Panc1 (cell line): ENCODE results near the gene ATP13A4. TPM values are rescaled to one million over a fixed set of nuclear protein-coding genes. Genes with fewer than 3 reads are reported as not detected.
A peak's percentile ranks its signal among the peaks of the same experiment; 100 is the strongest.

Source experiments
- ATAC-seq: fragments of 200-7000 bp; cut with Tn5 transposase; 2 replicates; pipeline ENCODE4 v1.9.1; 2020; ENCODE audit warnings: mild to moderate bottlenecking, moderate library complexity
- Bru-seq: library from RNA; stranded (reverse); fragments of 400-500 nt; gene quantifications from one replicate; lab custom pipeline; 2021; lab: Mats Ljungman, UMichigan
- BruChase-seq, 2 experiments: library from RNA; stranded (reverse); fragments of 400-500 nt; gene quantifications; one replicate each; lab custom pipeline; 2021; lab: Mats Ljungman, UMichigan
- BruUV-seq: library from RNA; stranded (reverse); fragments of 400-500 nt; replicated peaks from 2 replicates; lab custom pipeline; 2021; lab: Mats Ljungman, UMichigan
- CTCF ChIA-PET: fragments of 300-600 bp; sonication (Branson Sonifier 250); formaldehyde crosslinking; loops from one replicate; lab custom pipeline; 2022; ENCODE audit warnings: antibody characterized with exemption; lab: Charles Lee
- POLR2A ChIA-PET: fragments of 300-600 bp; sonication (Branson Sonifier 250); formaldehyde crosslinking; loops from one replicate; lab custom pipeline; 2022; ENCODE audit warnings: antibody characterized with exemption; lab: Charles Lee
- DNase-seq: peaks from one replicate; pipeline ENCODE4 v3.0.0-alpha.2; 2010; ENCODE audit warnings: low read depth, low spot score
- H3K27ac ChIP-seq: 2 replicates; pipeline ENCODE4 v1.5.1; 2011; ENCODE audit warnings: mild to moderate bottlenecking, low read length, inconsistent platforms
- H3K27me3 ChIP-seq: fragments of 200-500 bp; sonication (Bioruptor generic); 2 replicates; pipeline ENCODE4 v1.6.0; 2014; ENCODE audit warnings: low read length, inconsistent platforms; ENCODE audit not compliant: control insufficient read depth, insufficient read depth
- H3K36me3 ChIP-seq: fragments of 200-500 bp; sonication (Bioruptor generic); 2 replicates; pipeline ENCODE4 v1.5.1; 2014; ENCODE audit warnings: inconsistent platforms, mild to moderate bottlenecking, low read length, moderate library complexity; ENCODE audit not compliant: control insufficient read depth, insufficient read depth
- H3K4me1 ChIP-seq: 2 replicates; pipeline ENCODE4 v1.5.1; 2011; ENCODE audit warnings: inconsistent platforms, mild to moderate bottlenecking, low read length, moderate library complexity; ENCODE audit not compliant: control insufficient read depth, insufficient read depth
- H3K4me3 ChIP-seq, 2 experiments: 2 replicates each; pipeline ENCODE4 v1.5.1; 2011 to 2012; ENCODE audit warnings: low read depth in 2 of 2, low read length in 2 of 2, mild to moderate bottlenecking in 2 of 2, inconsistent platforms in 1 of 2, moderate library complexity in 1 of 2
- H3K9me3 ChIP-seq: fragments of 200-500 bp; sonication (Bioruptor generic); 2 replicates; pipeline ENCODE4 v1.5.1; 2014; ENCODE audit warnings: low read depth, mild to moderate bottlenecking, inconsistent platforms, low read length, moderate library complexity; ENCODE audit not compliant: control insufficient read depth, insufficient read depth
- POLR2AphosphoS5 ChIP-seq: IDR thresholded peaks from 2 replicates; pipeline ENCODE4 v1.6.1; 2012; ENCODE audit warnings: mild to moderate bottlenecking, low read depth, low read length, moderate library complexity
- SIN3A ChIP-seq: IDR thresholded peaks from 2 replicates; pipeline ENCODE4 v1.6.1; 2012; ENCODE audit warnings: low read depth, mild to moderate bottlenecking, low read length, moderate library complexity, borderline replicate concordance; ENCODE audit not compliant: insufficient read depth
- TCF7L2 ChIP-seq: IDR thresholded peaks from 2 replicates; pipeline ENCODE4 v1.6.1; 2011; ENCODE audit warnings: mild to moderate bottlenecking, low read depth, low read length, inconsistent platforms
- in situ Hi-C: cut with HindIII; loops from 2 replicates; pipeline ENCODE4 v1.10.0; 2016; ENCODE audit warnings: low sequenced_read_pairs, low pct_unique_long_range_greater_than_20kb
- intact Hi-C: fragments of 100-400 bp; cut with micrococcal nuclease; formaldehyde crosslinking; loops from one replicate; pipeline ENCODE4 v1.10.0; 2022; ENCODE audit not compliant: unreplicated experiment
- long read RNA-seq: library from polyadenylated mRNA; unstranded; transcript quantifications from one replicate; pipeline ENCODE4 v2.0.0, GENCODE V29; 2021; ENCODE audit not compliant: unreplicated experiment
- polyA plus RNA-seq: library from polyadenylated mRNA; unstranded; fragments of >200 nt; gene quantifications from one replicate; pipeline ENCODE4 v1.2.1, GENCODE V29; 2012; ENCODE audit warnings: missing spikeins; ENCODE audit not compliant: insufficient read length
- total RNA-seq: library from RNA; stranded (reverse); gene quantifications from one replicate; pipeline ENCODE4 v1.2.1, GENCODE V29; 2021; ENCODE audit not compliant: unreplicated experiment
- TF ChIP-seq, protein P1 (sequence below): fragments of 450-650 bp; IDR thresholded peaks from 2 replicates; pipeline ENCODE4 v1.5.1; 2017; ENCODE audit warnings: mild to moderate bottlenecking
- TF ChIP-seq, protein P2 (sequence below), 2 experiments: IDR thresholded peaks; 2 replicates each; pipeline ENCODE4 v1.6.1; 2011 to 2012; ENCODE audit warnings: low read depth in 2 of 2, control low read depth in 1 of 2, low read length in 1 of 2, mild to moderate bottlenecking in 1 of 2, moderate library complexity in 1 of 2; ENCODE audit not compliant: insufficient read depth in 1 of 2

ATP13A4 gene, protein sequence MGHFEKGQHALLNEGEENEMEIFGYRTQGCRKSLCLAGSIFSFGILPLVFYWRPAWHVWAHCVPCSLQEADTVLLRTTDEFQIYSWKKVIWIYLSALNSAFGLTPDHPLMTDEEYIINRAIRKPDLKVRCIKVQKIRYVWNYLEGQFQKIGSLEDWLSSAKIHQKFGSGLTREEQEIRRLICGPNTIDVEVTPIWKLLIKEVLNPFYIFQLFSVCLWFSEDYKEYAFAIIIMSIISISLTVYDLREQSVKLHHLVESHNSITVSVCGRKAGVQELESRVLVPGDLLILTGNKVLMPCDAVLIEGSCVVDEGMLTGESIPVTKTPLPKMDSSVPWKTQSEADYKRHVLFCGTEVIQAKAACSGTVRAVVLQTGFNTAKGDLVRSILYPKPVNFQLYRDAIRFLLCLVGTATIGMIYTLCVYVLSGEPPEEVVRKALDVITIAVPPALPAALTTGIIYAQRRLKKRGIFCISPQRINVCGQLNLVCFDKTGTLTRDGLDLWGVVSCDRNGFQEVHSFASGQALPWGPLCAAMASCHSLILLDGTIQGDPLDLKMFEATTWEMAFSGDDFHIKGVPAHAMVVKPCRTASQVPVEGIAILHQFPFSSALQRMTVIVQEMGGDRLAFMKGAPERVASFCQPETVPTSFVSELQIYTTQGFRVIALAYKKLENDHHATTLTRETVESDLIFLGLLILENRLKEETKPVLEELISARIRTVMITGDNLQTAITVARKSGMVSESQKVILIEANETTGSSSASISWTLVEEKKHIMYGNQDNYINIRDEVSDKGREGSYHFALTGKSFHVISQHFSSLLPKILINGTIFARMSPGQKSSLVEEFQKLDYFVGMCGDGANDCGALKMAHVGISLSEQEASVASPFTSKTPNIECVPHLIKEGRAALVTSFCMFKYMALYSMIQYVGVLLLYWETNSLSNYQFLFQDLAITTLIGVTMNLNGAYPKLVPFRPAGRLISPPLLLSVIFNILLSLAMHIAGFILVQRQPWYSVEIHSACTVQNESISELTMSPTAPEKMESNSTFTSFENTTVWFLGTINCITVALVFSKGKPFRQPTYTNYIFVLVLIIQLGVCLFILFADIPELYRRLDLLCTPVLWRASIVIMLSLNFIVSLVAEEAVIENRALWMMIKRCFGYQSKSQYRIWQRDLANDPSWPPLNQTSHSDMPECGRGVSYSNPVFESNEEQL
- total RNA-seq (not detected), Bru-seq, nascent RNA (percentile 14 among the genes with signal in this experiment), BruChase-seq, experiment 1, labeled RNA remaining after a 2-hour chase (percentile 10 among the genes with signal in this experiment), BruChase-seq, experiment 2, labeled RNA remaining after a 6-hour chase (percentile 11 among the genes with signal in this experiment)
- polyA plus RNA-seq: not detected
- long read RNA-seq: 0 reads

DNA sequence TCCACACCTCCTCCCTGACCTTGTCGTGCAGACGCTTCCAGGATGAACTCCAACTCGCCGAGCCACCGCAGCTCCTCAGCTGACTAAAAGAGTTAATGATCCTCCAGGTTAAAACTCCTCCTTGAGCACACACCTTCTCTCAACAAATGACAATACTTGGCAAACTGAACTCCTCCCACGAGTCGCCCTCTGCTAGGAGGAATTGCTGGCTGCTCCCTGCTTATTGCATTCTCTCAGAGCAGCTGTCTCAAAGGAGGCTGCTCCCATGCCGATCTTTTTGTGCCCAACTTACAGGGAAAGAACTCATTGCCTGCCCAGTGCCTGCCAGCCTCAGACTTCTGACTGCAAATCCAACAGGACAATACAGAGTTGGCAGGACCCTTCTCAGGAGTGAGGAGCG is at the start of gene ATP13A4:
TSS of gene ATP13A4 (minus strand) at position 85 of the 400 bp plus-strand sequence. CDS start 96 bp downstream, outside the sequence.
- in situ Hi-C loops: no loop called here
- H3K4me3 ChIP-seq: no peak within 1 kb of the TSS
- H3K27ac ChIP-seq: no peak within 1 kb of the TSS
- ChIA-PET POLR2A (no interaction called here), CTCF (no interaction called here)
- no TSS peak for BruUV-seq
- ATAC-seq (peak; percentile 42; the same call in 1 of the 2 replicates), DNase-seq (no peak)
- intact Hi-C loops: no loop called here
- no peaks in the 10 kb centered on the region for H3K9me3 ChIP-seq
- H3K4me1 ChIP-seq: no peaks in the 10 kb centered on the region
- TF ChIP-seq, protein P1, sequence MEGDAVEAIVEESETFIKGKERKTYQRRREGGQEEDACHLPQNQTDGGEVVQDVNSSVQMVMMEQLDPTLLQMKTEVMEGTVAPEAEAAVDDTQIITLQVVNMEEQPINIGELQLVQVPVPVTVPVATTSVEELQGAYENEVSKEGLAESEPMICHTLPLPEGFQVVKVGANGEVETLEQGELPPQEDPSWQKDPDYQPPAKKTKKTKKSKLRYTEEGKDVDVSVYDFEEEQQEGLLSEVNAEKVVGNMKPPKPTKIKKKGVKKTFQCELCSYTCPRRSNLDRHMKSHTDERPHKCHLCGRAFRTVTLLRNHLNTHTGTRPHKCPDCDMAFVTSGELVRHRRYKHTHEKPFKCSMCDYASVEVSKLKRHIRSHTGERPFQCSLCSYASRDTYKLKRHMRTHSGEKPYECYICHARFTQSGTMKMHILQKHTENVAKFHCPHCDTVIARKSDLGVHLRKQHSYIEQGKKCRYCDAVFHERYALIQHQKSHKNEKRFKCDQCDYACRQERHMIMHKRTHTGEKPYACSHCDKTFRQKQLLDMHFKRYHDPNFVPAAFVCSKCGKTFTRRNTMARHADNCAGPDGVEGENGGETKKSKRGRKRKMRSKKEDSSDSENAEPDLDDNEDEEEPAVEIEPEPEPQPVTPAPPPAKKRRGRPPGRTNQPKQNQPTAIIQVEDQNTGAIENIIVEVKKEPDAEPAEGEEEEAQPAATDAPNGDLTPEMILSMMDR: no peak
- H3K36me3 ChIP-seq: no peaks in the 10 kb centered on the region
- peaks cover 10% of the 10 kb centered on the region for H3K27me3 ChIP-seq

DNA sequence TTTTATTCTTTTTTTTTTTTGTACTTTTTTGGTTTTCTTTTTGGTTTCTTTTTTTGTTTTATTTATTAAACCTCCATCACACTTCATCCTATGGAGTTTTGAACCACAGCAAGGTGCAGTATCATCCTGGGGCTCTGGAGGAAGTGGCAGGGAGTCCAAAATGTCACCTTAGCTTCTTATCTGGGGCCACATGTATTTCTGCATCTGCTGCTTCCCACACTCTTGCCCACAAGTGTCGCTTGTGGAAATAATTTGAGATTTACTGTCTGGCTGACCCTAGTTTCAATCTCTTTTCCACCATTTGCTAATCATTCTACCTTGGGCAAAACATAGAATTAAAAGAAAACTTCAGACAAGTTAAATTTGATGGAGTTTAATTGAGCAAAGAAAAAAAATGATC is 44.7 kb upstream of the ATP13A4 start:
- in situ Hi-C loops (no loop called here), intact Hi-C loops (no loop called here)
- ATAC-seq (no peak), DNase-seq (no peak)
- Histone ChIP-seq H3K36me3 (no peaks in the 10 kb centered on the region; the same call in 1 of the 2 replicates), H3K27ac (no peak overlapping the region), H3K4me3 (no peak overlapping the region), H3K4me1 (peaks cover 8% of the 10 kb centered on the region; the same call in 1 of the 2 replicates), H3K9me3 (no peaks in the 10 kb centered on the region), H3K27me3 (no peaks in the 10 kb centered on the region)
- no TSS peak for BruUV-seq
- ChIA-PET POLR2A (no interaction called here), CTCF (no interaction called here)
- TF ChIP-seq SIN3A (no peak), TCF7L2 (no peak), POLR2AphosphoS5 (no peak)
- TF ChIP-seq, protein P2, sequence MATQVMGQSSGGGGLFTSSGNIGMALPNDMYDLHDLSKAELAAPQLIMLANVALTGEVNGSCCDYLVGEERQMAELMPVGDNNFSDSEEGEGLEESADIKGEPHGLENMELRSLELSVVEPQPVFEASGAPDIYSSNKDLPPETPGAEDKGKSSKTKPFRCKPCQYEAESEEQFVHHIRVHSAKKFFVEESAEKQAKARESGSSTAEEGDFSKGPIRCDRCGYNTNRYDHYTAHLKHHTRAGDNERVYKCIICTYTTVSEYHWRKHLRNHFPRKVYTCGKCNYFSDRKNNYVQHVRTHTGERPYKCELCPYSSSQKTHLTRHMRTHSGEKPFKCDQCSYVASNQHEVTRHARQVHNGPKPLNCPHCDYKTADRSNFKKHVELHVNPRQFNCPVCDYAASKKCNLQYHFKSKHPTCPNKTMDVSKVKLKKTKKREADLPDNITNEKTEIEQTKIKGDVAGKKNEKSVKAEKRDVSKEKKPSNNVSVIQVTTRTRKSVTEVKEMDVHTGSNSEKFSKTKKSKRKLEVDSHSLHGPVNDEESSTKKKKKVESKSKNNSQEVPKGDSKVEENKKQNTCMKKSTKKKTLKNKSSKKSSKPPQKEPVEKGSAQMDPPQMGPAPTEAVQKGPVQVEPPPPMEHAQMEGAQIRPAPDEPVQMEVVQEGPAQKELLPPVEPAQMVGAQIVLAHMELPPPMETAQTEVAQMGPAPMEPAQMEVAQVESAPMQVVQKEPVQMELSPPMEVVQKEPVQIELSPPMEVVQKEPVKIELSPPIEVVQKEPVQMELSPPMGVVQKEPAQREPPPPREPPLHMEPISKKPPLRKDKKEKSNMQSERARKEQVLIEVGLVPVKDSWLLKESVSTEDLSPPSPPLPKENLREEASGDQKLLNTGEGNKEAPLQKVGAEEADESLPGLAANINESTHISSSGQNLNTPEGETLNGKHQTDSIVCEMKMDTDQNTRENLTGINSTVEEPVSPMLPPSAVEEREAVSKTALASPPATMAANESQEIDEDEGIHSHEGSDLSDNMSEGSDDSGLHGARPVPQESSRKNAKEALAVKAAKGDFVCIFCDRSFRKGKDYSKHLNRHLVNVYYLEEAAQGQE (IDR thresholded peaks at IDR 0.05; ENCODE audit: insufficient read depth in 1 of 2, low read depth in 2 of 2, low read length in 1 of 2): no peak
- TF ChIP-seq, protein P1: no peak
